Erythroblast (primary cell): ENCODE measurements around the gene PNMA6A.
"Not testable (repeated sequence)": the region's sequence is repeated elsewhere in the genome, so short reads cannot be mapped to it uniquely, and the experiment has no call there.

ENCODE experiments used
- GATA1 ChIP-seq: IDR thresholded peaks from 2 replicates; pipeline ENCODE4 v1.6.1; 2011; ENCODE audit warnings: low read depth, mild to moderate bottlenecking, control low read depth, low read length, moderate library complexity
- POLR2A ChIP-seq: IDR thresholded peaks from 2 replicates; pipeline ENCODE4 v1.6.1; 2011; ENCODE audit warnings: mild to moderate bottlenecking, low read length

GRCh38 chrX:153073331-153073730 is 1.1 kb downstream of the PNMA6A start:
- not testable (repeated sequence) for TF ChIP-seq POLR2A, GATA1
